Measurements from ENCODE around the gene PRUNE1.

GRCh38 chr1:150972417-150972940 lies 35.8 kb upstream of the PRUNE1 start:
- TF ChIP-seq EZH2 (IDR thresholded peaks at IDR 0.05; ENCODE audit: borderline replicate concordance) (no peak), CTCF (IDR thresholded peaks at IDR 0.05; ENCODE audit: poor library complexity) (no peak)
